ENCODE results near the gene TGFBR2. TPM values are rescaled to one million over a fixed set of nuclear protein-coding genes. Genes with fewer than 3 reads are reported as not detected.

TGFBR2 gene
- total RNA-seq, 1 experiment from 2014 or later, result 48.2 TPM

DNA sequence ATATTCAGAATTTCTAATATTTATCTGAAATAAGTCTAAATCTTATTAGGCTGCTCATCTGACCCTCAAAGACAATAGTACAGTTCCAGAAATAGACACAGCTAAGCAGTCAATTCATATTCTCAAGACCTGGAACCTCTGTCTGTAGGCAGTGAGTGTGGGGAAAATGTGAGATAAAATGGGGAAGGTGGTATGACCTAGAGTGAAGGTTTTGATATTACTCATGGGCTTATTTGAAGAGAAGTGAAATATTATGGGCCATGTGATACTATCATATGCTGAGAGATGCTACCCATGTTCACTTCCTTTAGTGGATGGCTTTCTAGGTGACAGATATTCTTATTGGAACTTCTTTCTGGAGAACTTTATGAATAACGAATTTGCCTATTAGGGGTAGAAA, 33.5 kb downstream of the TGFBR2 start:
- Histone ChIP-seq H3K4me2 (ENCODE audit: low read length) (no peak overlapping the region), H3K4me1 (ENCODE audit: insufficient read depth, low read length) (no peaks in the 10 kb centered on the region), H3K9me3 (ENCODE audit: low read length) (no peaks in the 10 kb centered on the region), H3K9me2 (replicated peaks; ENCODE audit: low read length) (no peaks in the 10 kb centered on the region), H3K27ac (ENCODE audit: low read length) (no peak overlapping the region), H3K4me3 (ENCODE audit: low read length) (no peak overlapping the region), H3K79me2 (ENCODE audit: low read length) (peaks cover 91% of the 10 kb centered on the region), H4K20me1 (ENCODE audit: low read length) (no peaks in the 10 kb centered on the region), H3K27me3 (ENCODE audit: low read length) (no peaks in the 10 kb centered on the region), H3K9ac (ENCODE audit: low read length) (no peak overlapping the region), H3K36me3 (ENCODE audit: low read depth, low read length) (peaks cover 23% of the 10 kb centered on the region), H3F3A (ENCODE audit: low read length, unreplicated experiment) (no peaks in the 10 kb centered on the region), H2AFZ (ENCODE audit: low read length) (no peak overlapping the region)
- ChIA-PET CTCF (no interaction called here), POLR2A (ENCODE audit: unreplicated experiment) (no interaction called here)
- DNase-seq (no peak), ATAC-seq (no peak)
- BruUV-seq (replicated peaks), result no TSS peak
- TF ChIP-seq, protein P1, sequence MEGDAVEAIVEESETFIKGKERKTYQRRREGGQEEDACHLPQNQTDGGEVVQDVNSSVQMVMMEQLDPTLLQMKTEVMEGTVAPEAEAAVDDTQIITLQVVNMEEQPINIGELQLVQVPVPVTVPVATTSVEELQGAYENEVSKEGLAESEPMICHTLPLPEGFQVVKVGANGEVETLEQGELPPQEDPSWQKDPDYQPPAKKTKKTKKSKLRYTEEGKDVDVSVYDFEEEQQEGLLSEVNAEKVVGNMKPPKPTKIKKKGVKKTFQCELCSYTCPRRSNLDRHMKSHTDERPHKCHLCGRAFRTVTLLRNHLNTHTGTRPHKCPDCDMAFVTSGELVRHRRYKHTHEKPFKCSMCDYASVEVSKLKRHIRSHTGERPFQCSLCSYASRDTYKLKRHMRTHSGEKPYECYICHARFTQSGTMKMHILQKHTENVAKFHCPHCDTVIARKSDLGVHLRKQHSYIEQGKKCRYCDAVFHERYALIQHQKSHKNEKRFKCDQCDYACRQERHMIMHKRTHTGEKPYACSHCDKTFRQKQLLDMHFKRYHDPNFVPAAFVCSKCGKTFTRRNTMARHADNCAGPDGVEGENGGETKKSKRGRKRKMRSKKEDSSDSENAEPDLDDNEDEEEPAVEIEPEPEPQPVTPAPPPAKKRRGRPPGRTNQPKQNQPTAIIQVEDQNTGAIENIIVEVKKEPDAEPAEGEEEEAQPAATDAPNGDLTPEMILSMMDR (conservative IDR thresholded peaks at IDR 0.05; ENCODE audit: low read depth, low read length), result no peak
- TF ChIP-seq EZH2 (IDR thresholded peaks at IDR 0.05; ENCODE audit: low read length, unreplicated experiment) (no peak), EZH2phosphoT487 (IDR thresholded peaks at IDR 0.05; ENCODE audit: borderline replicate concordance, low read length) (no peak)
- intact Hi-C loops (cut with micrococcal nuclease), result no loop called here

DNA sequence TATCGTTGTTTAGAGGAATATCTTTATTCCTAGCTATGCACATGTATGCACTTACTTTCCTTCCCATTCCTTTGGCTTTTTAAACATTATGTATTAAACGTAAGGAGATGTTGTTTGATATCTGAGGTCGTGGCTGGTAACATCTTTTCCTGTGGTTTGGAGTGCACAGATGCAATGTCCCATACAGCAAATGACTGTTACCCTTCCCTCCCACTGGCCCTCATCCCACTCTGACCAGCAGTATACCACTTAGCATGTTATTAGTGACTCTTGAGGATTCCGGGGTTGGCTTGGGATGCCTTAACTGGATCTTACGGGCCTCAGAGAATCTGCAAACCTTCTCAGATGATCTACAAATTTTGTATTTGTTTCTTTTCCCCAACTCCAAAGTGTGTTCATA, 34.5 kb downstream of the TGFBR2 start:
- H3K79me2 ChIP-seq (ENCODE audit: low read length), result peaks cover 82% of the 10 kb centered on the region

More for the DNA sequence above, 34.5 kb downstream of the TGFBR2 start:
- no TSS peak for BruUV-seq (replicated peaks)
- Histone ChIP-seq H3K9me3 (ENCODE audit: low read length) (no peaks in the 10 kb centered on the region), H3K9me2 (replicated peaks; ENCODE audit: low read length) (no peaks in the 10 kb centered on the region), H2AFZ (ENCODE audit: low read length) (no peak overlapping the region), H3K27ac (ENCODE audit: low read length) (no peak overlapping the region), H3K4me1 (ENCODE audit: insufficient read depth, low read length) (no peaks in the 10 kb centered on the region), H3K36me3 (ENCODE audit: low read depth, low read length) (peaks cover 22% of the 10 kb centered on the region), H3F3A (ENCODE audit: low read length, unreplicated experiment) (no peaks in the 10 kb centered on the region), H3K27me3 (ENCODE audit: low read length) (no peaks in the 10 kb centered on the region), H4K20me1 (ENCODE audit: low read length) (no peaks in the 10 kb centered on the region), H3K4me3 (ENCODE audit: low read length) (no peak overlapping the region), H3K9ac (ENCODE audit: low read length) (no peak overlapping the region), H3K4me2 (ENCODE audit: low read length) (no peak overlapping the region)
- POLR2A ChIA-PET (ENCODE audit: unreplicated experiment), result no interaction called here
- DNase-seq (no peak), ATAC-seq (no peak)
- intact Hi-C loops (cut with micrococcal nuclease), result no loop called here
- TF ChIP-seq, protein P1 (conservative IDR thresholded peaks at IDR 0.05; ENCODE audit: low read depth, low read length), result no peak
- TF ChIP-seq EZH2phosphoT487 (IDR thresholded peaks at IDR 0.05; ENCODE audit: borderline replicate concordance, low read length), result no peak
- TF ChIP-seq EZH2 (IDR thresholded peaks at IDR 0.05; ENCODE audit: low read length, unreplicated experiment), result no peak
- CTCF ChIA-PET, result no interaction called here

Data from PC-3 (cell line).